H9 (cell line): ENCODE data around the gene HTR1A. TPM values are rescaled to one million over a fixed set of nuclear protein-coding genes. Genes with fewer than 3 reads are reported as not detected.

Source experiments
- DNase-seq: peaks from one replicate; pipeline ENCODE4 v3.0.0-alpha.2; 2017
- H2AFZ ChIP-seq: one replicate; pipeline ENCODE4 v1.6.1; 2013; ENCODE audit warnings: mild to moderate bottlenecking, low read length, control low read depth, moderate library complexity
- H2AK5ac ChIP-seq: 2 replicates; pipeline ENCODE4 v1.6.1; 2013; ENCODE audit warnings: low read length, control low read depth, mixed read lengths; ENCODE audit not compliant: insufficient read length
- H2BK120ac ChIP-seq: one replicate; pipeline ENCODE4 v1.6.1; 2013; ENCODE audit warnings: low read depth, mild to moderate bottlenecking, low read length, control low read depth, inconsistent platforms; ENCODE audit not compliant: poor library complexity, severe bottlenecking
- H2BK12ac ChIP-seq: 2 replicates; pipeline ENCODE4 v1.6.1; 2013; ENCODE audit warnings: low read length, control low read depth, mixed read lengths, low read depth; ENCODE audit not compliant: insufficient read length
- H2BK15ac ChIP-seq: 2 replicates; pipeline ENCODE4 v1.6.1; 2013; ENCODE audit warnings: low read depth, low read length, control low read depth
- H2BK20ac ChIP-seq: one replicate; pipeline ENCODE4 v1.6.1; 2013; ENCODE audit warnings: low read depth, mild to moderate bottlenecking, low read length, control low read depth, inconsistent platforms; ENCODE audit not compliant: poor library complexity, severe bottlenecking
- H2BK5ac ChIP-seq: 2 replicates; pipeline ENCODE4 v1.6.1; 2013; ENCODE audit warnings: low read length, control low read depth, mixed read lengths; ENCODE audit not compliant: insufficient read length
- H3K14ac ChIP-seq: 2 replicates; pipeline ENCODE4 v1.6.1; 2013; ENCODE audit warnings: low read length, control low read depth; ENCODE audit not compliant: insufficient read depth
- H3K18ac ChIP-seq: 2 replicates; pipeline ENCODE4 v1.6.1; 2013; ENCODE audit warnings: low read depth, mild to moderate bottlenecking, mixed read lengths, low read length, control low read depth; ENCODE audit not compliant: insufficient read length
- H3K23ac ChIP-seq: 2 replicates; pipeline ENCODE4 v1.6.1; 2013; ENCODE audit warnings: low read length, control low read depth, mixed read lengths, low read depth; ENCODE audit not compliant: insufficient read length
- H3K23me2 ChIP-seq: 2 replicates; pipeline ENCODE4 v1.6.1; 2013; ENCODE audit warnings: low read depth, mild to moderate bottlenecking, mixed read lengths, low read length, control low read depth; ENCODE audit not compliant: insufficient read length, poor library complexity, severe bottlenecking
- H3K27ac ChIP-seq: 2 replicates; pipeline ENCODE4 v1.5.1; 2013; ENCODE audit warnings: low read length, control low read depth, mixed read lengths, low read depth; ENCODE audit not compliant: insufficient read length
- H3K27me3 ChIP-seq: 2 replicates; pipeline ENCODE4 v1.6.1; 2013; ENCODE audit warnings: low read length, control low read depth, inconsistent platforms; ENCODE audit not compliant: insufficient read depth
- H3K4ac ChIP-seq: 2 replicates; pipeline ENCODE4 v1.6.1; 2013; ENCODE audit warnings: low read depth, mild to moderate bottlenecking, control low read depth, inconsistent platforms, low read length, moderate library complexity
- H3K4me1 ChIP-seq: 2 replicates; pipeline ENCODE4 v1.6.1; 2013; ENCODE audit warnings: low read length, control low read depth, inconsistent platforms; ENCODE audit not compliant: insufficient read depth
- H3K4me2 ChIP-seq: 2 replicates; pipeline ENCODE4 v1.6.1; 2013; ENCODE audit warnings: low read length, control low read depth, mixed read lengths; ENCODE audit not compliant: insufficient read length, insufficient read depth
- H3K56ac ChIP-seq: 2 replicates; pipeline ENCODE4 v1.6.1; 2013; ENCODE audit warnings: low read depth, mild to moderate bottlenecking, mixed read lengths, low read length, control low read depth; ENCODE audit not compliant: insufficient read length
- H3K79me1 ChIP-seq: 2 replicates; pipeline ENCODE4 v1.6.1; 2013; ENCODE audit warnings: low read depth, mild to moderate bottlenecking, moderate library complexity, low read length, control low read depth, inconsistent platforms; ENCODE audit not compliant: insufficient read depth, poor library complexity, severe bottlenecking
- H3K79me2 ChIP-seq: 2 replicates; pipeline ENCODE4 v1.6.1; 2013; ENCODE audit warnings: low read length, control low read depth, inconsistent platforms; ENCODE audit not compliant: insufficient read depth
- H3K9ac ChIP-seq: 2 replicates; pipeline ENCODE4 v1.6.1; 2013; ENCODE audit warnings: low read length, control low read depth, mixed read lengths; ENCODE audit not compliant: insufficient read length; ENCODE audit errors: extremely low read depth
- H3K9me3 ChIP-seq: one replicate; pipeline ENCODE4 v1.6.1; 2013; ENCODE audit warnings: low read depth, low read length, inconsistent platforms; ENCODE audit not compliant: control insufficient read depth
- H3T11ph ChIP-seq: one replicate; pipeline ENCODE4 v1.6.1; 2013; ENCODE audit warnings: mild to moderate bottlenecking, low read length, control low read depth, inconsistent platforms
- H4K20me1 ChIP-seq: one replicate; pipeline ENCODE4 v1.6.1; 2013; ENCODE audit not compliant: control insufficient read depth, insufficient read length, insufficient read depth
- H4K5ac ChIP-seq: 2 replicates; pipeline ENCODE4 v1.6.1; 2013; ENCODE audit warnings: low read depth, mild to moderate bottlenecking, mixed read lengths, low read length, control low read depth; ENCODE audit not compliant: insufficient read length
- H4K8ac ChIP-seq: replicated peaks from 2 replicates; pipeline ENCODE4 v1.6.1; 2013; ENCODE audit warnings: low read length, control low read depth, mixed read lengths, low read depth; ENCODE audit not compliant: insufficient read length
- H4K91ac ChIP-seq: 2 replicates; pipeline ENCODE4 v1.6.1; 2013; ENCODE audit warnings: low read depth, mild to moderate bottlenecking, moderate library complexity, mixed read lengths, low read length, control low read depth; ENCODE audit not compliant: insufficient read length
- H3K27ac Mint-ChIP-seq, 3 experiments: 2 replicates in 2 of 3; 3 replicates in 1 of 3; pipeline ENCODE4 v1.8.0; 2020 to 2021; ENCODE audit warnings: mixed read lengths in 3 of 3, mild to moderate bottlenecking in 1 of 3, moderate library complexity in 1 of 3
- H3K27me3 Mint-ChIP-seq: 2 replicates; pipeline ENCODE4 v1.8.0; 2021; ENCODE audit warnings: low read depth, mild to moderate bottlenecking, moderate library complexity, mixed read lengths
- H3K36me3 Mint-ChIP-seq, 3 experiments: 2 replicates in 2 of 3; 3 replicates in 1 of 3; pipeline ENCODE4 v1.8.0; 2020 to 2021; ENCODE audit warnings: low read depth in 3 of 3, mixed read lengths in 3 of 3; ENCODE audit not compliant: insufficient read depth in 1 of 3
- H3K4me1 Mint-ChIP-seq, 2 experiments: 2 replicates each; pipeline ENCODE4 v1.8.0; 2020; ENCODE audit warnings: mixed read lengths in 2 of 2
- H3K4me3 Mint-ChIP-seq, 2 experiments: 2 replicates in 1 of 2; 3 replicates in 1 of 2; pipeline ENCODE4 v1.8.0; 2020 to 2021; ENCODE audit warnings: mild to moderate bottlenecking in 2 of 2, mixed read lengths in 2 of 2, moderate library complexity in 1 of 2
- H3K9me3 Mint-ChIP-seq, 2 experiments: 2 replicates in 1 of 2; 3 replicates in 1 of 2; pipeline ENCODE4 v1.8.0; 2020; ENCODE audit warnings: mild to moderate bottlenecking in 2 of 2, mixed read lengths in 2 of 2, moderate library complexity in 1 of 2
- CTCF ChIP-seq: fragments of 200-600 bp; sonication (generic); conservative IDR thresholded peaks from 3 replicates; pipeline ENCODE4 v1.8.0; 2021; ENCODE audit warnings: antibody characterized with exemption, mild to moderate bottlenecking
- total RNA-seq: library from RNA; stranded (reverse); gene quantifications from 2 replicates; pipeline ENCODE4 v1.2.1, GENCODE V29; 2021

The HTR1A gene
- total RNA-seq, 1 experiment from 2014 or later: 0.79 TPM

GRCh38 chr5:63963926-63964325 is 1.7 kb upstream of the HTR1A start:
- peaks cover 33% of the 10 kb centered on the region for H3K23me2 ChIP-seq
- no peak for DNase-seq
- no peak overlapping the region for H3K14ac ChIP-seq
- H3K79me1 ChIP-seq: no peaks in the 10 kb centered on the region
- H4K5ac ChIP-seq: no peak overlapping the region
- no peak overlapping the region for H3K27ac Mint-ChIP-seq
- H3K9me3 ChIP-seq: no peaks in the 10 kb centered on the region
- no peak overlapping the region for H2BK12ac ChIP-seq
- no peak overlapping the region for H4K91ac ChIP-seq
- H2AK5ac ChIP-seq: no peak overlapping the region
- no peak overlapping the region for H3K9ac ChIP-seq
- no peak overlapping the region for H3K18ac ChIP-seq
- no peaks in the 10 kb centered on the region for H4K20me1 ChIP-seq
- peaks cover 28 to 36% of the 10 kb centered on the region in 2 experiments for H3K4me1 Mint-ChIP-seq
- H2BK120ac ChIP-seq: no peak overlapping the region
- H2AFZ ChIP-seq: no peak overlapping the region
- no peaks in the 10 kb centered on the region for H3K79me2 ChIP-seq
- no peak overlapping the region for H4K8ac ChIP-seq
- H3K23ac ChIP-seq: no peak overlapping the region
- no peak for TF ChIP-seq CTCF
- H3K27ac ChIP-seq: no peak overlapping the region
- H3K4me2 ChIP-seq: no peak overlapping the region
- no peak overlapping the region for H3K4ac ChIP-seq
- H3K27me3 Mint-ChIP-seq: peaks cover 39% of the 10 kb centered on the region
- H3K36me3 Mint-ChIP-seq: peaks cover 0 to 14% (median 0%) of the 10 kb centered on the region in 3 experiments; a peak in 3 of 7 replicates
- H2BK5ac ChIP-seq: no peak overlapping the region
- H3T11ph ChIP-seq: no peak overlapping the region
- H3K27me3 ChIP-seq: peaks cover 5% of the 10 kb centered on the region; the same call in 1 of the 2 replicates
- H2BK20ac ChIP-seq: no peak overlapping the region
- H3K9me3 Mint-ChIP-seq: peaks cover 8 to 15% of the 10 kb centered on the region in 2 experiments; a peak in 4 of 5 replicates
- H3K56ac ChIP-seq: no peak overlapping the region
- H3K4me3 Mint-ChIP-seq: no peak overlapping the region
- H2BK15ac ChIP-seq: no peak overlapping the region
- no peaks in the 10 kb centered on the region; the same call in 1 of the 2 replicates for H3K4me1 ChIP-seq
